AG04450 (cell line): Measurements from ENCODE around the gene CMKLR1. TPM values are rescaled to one million over a fixed set of nuclear protein-coding genes. Genes with fewer than 3 reads are reported as not detected.

Source experiments
- CTCF ChIA-PET: fragments of 300-600, 350-600 bp; formaldehyde crosslinking; extraction: SDS; loops from one replicate; lab custom pipeline; 2022; ENCODE audit warnings: antibody characterized with exemption, inconsistent platforms; lab: Charles Lee
- POLR2A ChIA-PET: fragments of 350-600 bp; formaldehyde crosslinking; extraction: SDS; loops from one replicate; lab custom pipeline; 2021; ENCODE audit warnings: antibody characterized with exemption, inconsistent platforms; lab: Yijun Ruan, JAX
- DNase-seq: peaks from one replicate; pipeline ENCODE4 v3.0.0-alpha.2; 2011; ENCODE audit warnings: low read depth, low spot score
- H3K27ac ChIP-seq: one replicate; pipeline ENCODE4 v1.5.1; 2012; ENCODE audit warnings: low read depth, low read length, control low read depth
- H3K27me3 ChIP-seq: one replicate; pipeline ENCODE4 v1.6.0; 2012; ENCODE audit warnings: low read length; ENCODE audit not compliant: control insufficient read depth, insufficient read depth
- H3K4me3 ChIP-seq: 2 replicates; pipeline ENCODE4 v1.5.1; 2011; ENCODE audit warnings: mild to moderate bottlenecking, low read depth, low read length, control low read depth
- H3K9me3 ChIP-seq: 2 replicates; pipeline ENCODE4 v1.5.1; 2012; ENCODE audit warnings: low read length; ENCODE audit not compliant: control insufficient read depth, insufficient read depth
- CTCF ChIP-seq: IDR thresholded peaks from 2 replicates; pipeline ENCODE4 v1.5.1; 2011; ENCODE audit warnings: low read depth, low read length, control low read depth, inconsistent platforms
- polyA plus RNA-seq: library from polyadenylated mRNA; depleted of rRNA; stranded (reverse); fragments of >200 nt; gene quantifications from 2 replicates; pipeline ENCODE4 v1.2.3, GENCODE V29; 2011

The CMKLR1 gene
- polyA plus RNA-seq, 1 experiment = 0.12 TPM

- TF ChIP-seq CTCF = no peak
- Histone ChIP-seq H3K4me3 (no peak overlapping the region), H3K27ac (no peak overlapping the region), H3K9me3 (no peaks in the 10 kb centered on the region), H3K27me3 (no peaks in the 10 kb centered on the region)
- DNase-seq = no peak
- CTCF ChIA-PET = interaction anchor here (0.6 kb wide), 1 partner anchor 271 kb away, joined by 3 read pairs; no protein-coding TSS in a partner anchor
- POLR2A ChIA-PET = no interaction called here
Observed at GRCh38 chr12:108287227-108287626, 51.9 kb downstream of the CMKLR1 start.

GRCh38 chr12:108285016-108285415 is 54.1 kb downstream of the CMKLR1 start:
- CTCF ChIA-PET = no interaction called here
- H3K9me3 ChIP-seq = no peaks in the 10 kb centered on the region
- no peak for DNase-seq
- POLR2A ChIA-PET = no interaction called here
- no peak overlapping the region for H3K27ac ChIP-seq
- no peak overlapping the region for H3K4me3 ChIP-seq
- no peak for TF ChIP-seq CTCF
- H3K27me3 ChIP-seq = no peaks in the 10 kb centered on the region

- no peak for DNase-seq
- ChIA-PET POLR2A (no interaction called here), CTCF (no interaction called here)
- Histone ChIP-seq H3K9me3 (no peaks in the 10 kb centered on the region), H3K4me3 (no peak overlapping the region), H3K27me3 (no peaks in the 10 kb centered on the region), H3K27ac (no peak overlapping the region)
- TF ChIP-seq CTCF = no peak
Observed at GRCh38 chr12:108284163-108284562, 54.9 kb downstream of the CMKLR1 start.

- Histone ChIP-seq H3K4me3 (no peak overlapping the region), H3K9me3 (no peaks in the 10 kb centered on the region), H3K27ac (no peak overlapping the region), H3K27me3 (no peaks in the 10 kb centered on the region)
- no peak for TF ChIP-seq CTCF
- CTCF ChIA-PET = no interaction called here
- DNase-seq = no peak
- POLR2A ChIA-PET = no interaction called here
Observed at GRCh38 chr12:108282676-108283075, 56.4 kb downstream of the CMKLR1 start.

- Histone ChIP-seq H3K9me3 (no peaks in the 10 kb centered on the region), H3K4me3 (no peak overlapping the region), H3K27ac (no peak overlapping the region), H3K27me3 (no peaks in the 10 kb centered on the region)
- CTCF ChIA-PET = no interaction called here
- POLR2A ChIA-PET = no interaction called here
- no peak for TF ChIP-seq CTCF
- no peak for DNase-seq
Observed at GRCh38 chr12:108282160-108282559, 57.0 kb downstream of the CMKLR1 start.
